ENCODE data around the gene CENPB.

Gene CENPB

DNA sequence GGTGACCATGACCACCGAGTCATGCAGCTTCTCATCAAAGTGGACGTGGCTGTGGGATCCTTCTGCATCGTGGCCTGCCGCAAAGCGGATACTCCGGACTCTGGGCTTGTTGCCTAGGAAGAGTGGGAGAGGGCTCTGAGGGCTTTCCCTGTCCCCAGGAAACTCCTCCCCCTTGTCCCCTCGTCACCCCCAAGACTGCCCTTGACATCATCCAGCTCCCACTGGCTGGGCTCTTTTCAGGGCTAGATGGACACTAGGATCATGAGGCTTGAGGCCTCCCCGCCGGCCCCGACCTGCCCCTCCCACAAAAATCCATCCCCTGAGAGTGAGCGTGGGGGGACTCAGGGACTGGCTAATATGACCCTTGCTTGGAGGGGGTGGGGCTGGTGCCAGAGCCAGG, 28.0 kb downstream of the CENPB start:
- TF ChIP-seq, protein P1, sequence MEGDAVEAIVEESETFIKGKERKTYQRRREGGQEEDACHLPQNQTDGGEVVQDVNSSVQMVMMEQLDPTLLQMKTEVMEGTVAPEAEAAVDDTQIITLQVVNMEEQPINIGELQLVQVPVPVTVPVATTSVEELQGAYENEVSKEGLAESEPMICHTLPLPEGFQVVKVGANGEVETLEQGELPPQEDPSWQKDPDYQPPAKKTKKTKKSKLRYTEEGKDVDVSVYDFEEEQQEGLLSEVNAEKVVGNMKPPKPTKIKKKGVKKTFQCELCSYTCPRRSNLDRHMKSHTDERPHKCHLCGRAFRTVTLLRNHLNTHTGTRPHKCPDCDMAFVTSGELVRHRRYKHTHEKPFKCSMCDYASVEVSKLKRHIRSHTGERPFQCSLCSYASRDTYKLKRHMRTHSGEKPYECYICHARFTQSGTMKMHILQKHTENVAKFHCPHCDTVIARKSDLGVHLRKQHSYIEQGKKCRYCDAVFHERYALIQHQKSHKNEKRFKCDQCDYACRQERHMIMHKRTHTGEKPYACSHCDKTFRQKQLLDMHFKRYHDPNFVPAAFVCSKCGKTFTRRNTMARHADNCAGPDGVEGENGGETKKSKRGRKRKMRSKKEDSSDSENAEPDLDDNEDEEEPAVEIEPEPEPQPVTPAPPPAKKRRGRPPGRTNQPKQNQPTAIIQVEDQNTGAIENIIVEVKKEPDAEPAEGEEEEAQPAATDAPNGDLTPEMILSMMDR (IDR thresholded peaks at IDR 0.05; ENCODE audit: low read depth, low read length, missing control alignments) = no peak

DNA sequence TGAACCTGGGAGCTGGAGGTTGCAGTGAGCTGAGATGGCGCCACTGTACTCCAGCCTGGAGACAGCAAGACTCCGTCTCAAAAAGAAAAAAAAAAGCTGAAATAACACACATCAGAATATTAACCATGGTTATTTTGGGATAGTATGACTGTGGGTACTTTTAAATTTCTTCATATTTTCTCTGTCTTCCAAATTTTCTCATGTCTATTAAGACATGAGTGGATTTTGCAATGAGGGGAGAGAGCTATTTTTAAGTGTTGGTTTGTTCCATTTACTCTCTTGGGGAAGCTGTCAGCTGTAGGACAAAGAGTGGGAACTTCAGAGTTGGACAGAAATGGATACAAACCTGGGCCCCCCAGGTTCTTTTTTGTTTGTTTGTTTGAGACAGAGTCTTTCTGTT, 29.3 kb downstream of the CENPB start:
- DNase-seq (ENCODE audit: extremely low read depth, low read depth) = no peak
- TF ChIP-seq, protein P1 (IDR thresholded peaks at IDR 0.05; ENCODE audit: low read depth, low read length, missing control alignments) = no peak
- no peak overlapping the region for H3K4me3 ChIP-seq (replicated peaks; ENCODE audit: low read depth, low read length)

More for the DNA sequence above, 28.0 kb downstream of the CENPB start:
- DNase-seq (ENCODE audit: extremely low read depth, low read depth) = no peak
- H3K4me3 ChIP-seq (replicated peaks; ENCODE audit: low read depth, low read length) = no peak overlapping the region

DNA sequence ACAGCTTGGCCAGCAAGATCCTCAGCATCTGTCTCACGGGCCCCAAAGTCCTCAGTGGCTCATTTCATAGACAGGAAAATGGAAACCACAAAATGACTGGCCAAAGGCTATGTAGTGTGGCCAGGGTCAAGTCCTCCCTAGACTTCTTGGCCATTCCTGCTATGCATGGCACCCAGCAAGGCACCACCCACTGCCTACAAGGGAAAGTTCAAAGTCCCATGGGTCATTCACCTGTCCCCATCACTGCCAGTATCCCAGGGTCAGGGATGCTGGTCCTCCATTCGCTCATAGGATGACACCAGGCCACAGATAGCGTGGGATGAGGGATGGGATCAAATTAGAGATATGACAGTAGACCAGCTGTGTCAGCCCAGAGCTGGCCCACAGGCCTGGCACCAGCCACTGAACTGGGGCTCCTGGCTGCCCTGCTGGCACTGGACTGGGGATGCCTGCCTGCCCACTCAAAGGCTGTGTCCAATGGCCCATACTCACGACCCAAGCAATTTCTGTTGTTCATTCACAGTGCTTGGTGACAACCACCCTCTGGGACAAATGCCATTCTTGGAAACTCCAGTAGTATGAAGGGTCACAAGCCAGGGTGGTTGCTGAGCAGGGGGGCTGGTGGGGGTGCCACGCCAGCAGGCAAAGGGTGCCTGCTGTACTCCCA, 30.6 kb downstream of the CENPB start:
- TF ChIP-seq, protein P1 (IDR thresholded peaks at IDR 0.05; ENCODE audit: low read depth, low read length, missing control alignments) = no peak
- H3K4me3 ChIP-seq (replicated peaks; ENCODE audit: low read depth, low read length) = no peak overlapping the region
- DNase-seq (ENCODE audit: extremely low read depth, low read depth) = no peak

DNA sequence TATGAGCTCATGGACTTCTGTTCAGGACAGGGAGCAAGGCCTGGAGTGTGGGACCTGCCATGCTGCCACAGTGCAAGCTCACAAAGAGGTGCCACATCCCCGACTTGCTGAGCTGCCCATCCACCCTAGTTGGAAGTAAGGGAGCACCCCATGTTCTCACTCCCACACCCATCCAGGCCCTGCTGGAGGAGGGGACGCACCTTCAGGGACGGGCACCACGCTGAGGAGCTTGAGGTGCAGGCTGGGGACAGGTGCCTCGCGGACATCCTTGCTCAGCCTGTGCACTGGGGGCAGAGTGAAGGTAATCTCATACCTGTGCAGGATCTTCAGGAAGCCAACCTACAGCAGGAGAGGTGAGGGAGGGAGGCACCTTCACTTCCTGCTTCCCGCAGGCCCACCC, 31.3 kb downstream of the CENPB start:
- TF ChIP-seq, protein P1 (IDR thresholded peaks at IDR 0.05; ENCODE audit: low read depth, low read length, missing control alignments) = no peak
- no peak overlapping the region for H3K4me3 ChIP-seq (replicated peaks; ENCODE audit: low read depth, low read length)
- no peak for DNase-seq (ENCODE audit: extremely low read depth, low read depth)

DNA sequence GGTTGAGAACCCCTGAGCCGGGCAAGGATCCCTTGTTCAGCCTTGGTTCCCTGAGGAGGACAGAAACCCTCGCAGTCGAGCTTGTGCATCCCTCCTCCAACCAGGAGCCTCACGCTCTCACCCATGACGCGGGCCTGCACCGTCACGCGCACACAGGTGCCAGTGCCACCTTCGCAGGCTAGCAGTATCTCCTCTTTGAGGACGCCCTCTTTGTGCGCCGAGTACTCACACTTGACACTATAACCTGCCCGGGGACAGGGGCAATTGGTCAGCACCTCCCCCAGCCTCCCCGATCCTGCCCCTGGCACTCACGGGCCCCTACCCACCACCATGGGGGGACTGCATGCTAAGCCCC, 32.3 kb downstream of the CENPB start:
- DNase-seq (ENCODE audit: extremely low read depth, low read depth) = no peak
- no peak overlapping the region for H3K4me3 ChIP-seq (replicated peaks; ENCODE audit: low read depth, low read length)
- TF ChIP-seq, protein P1 (IDR thresholded peaks at IDR 0.05; ENCODE audit: low read depth, low read length, missing control alignments) = no peak

DNA sequence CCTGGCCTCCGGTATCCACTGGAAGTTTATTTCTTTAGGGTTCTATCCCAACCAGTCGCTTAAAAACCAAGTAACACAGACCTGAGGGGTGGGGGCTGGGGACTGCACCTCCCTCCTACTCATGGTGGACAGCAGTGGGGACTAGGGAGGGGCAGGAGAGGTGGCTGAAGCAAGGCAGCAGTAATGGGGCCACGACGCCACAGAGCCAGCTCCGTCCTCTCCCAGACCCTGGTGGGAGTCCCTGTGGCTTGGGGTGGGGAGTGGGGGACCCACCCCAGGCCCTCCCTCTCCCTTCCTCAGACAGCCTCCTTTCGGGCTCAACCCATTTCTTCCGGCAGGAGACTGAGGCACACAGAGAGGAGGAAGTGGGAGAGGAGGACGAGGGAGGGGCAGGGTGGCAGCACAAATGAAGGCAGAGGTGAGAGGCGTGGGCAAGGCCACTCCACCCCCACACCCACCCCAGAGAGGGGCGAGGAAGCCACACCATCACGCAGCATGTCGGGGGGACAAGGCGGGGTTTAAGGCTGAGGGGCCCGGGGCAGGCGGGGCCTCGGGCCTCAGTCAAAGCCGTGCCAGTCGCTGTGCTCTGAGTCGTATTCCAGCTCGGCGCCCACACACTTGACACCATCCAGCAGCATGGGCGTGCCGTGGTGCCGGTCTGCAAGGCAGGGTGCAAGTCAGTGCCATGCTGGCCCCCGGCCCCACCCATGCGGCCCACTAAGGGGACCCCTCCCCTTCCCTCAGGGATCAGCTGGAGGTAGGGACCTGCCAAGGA, 32.9 kb downstream of the CENPB start:
- TF ChIP-seq, protein P1 (IDR thresholded peaks at IDR 0.05; ENCODE audit: low read depth, low read length, missing control alignments) = no peak
- DNase-seq (ENCODE audit: extremely low read depth, low read depth) = no peak
- no peak overlapping the region for H3K4me3 ChIP-seq (replicated peaks; ENCODE audit: low read depth, low read length)
